ENCODE measurements around the gene CCDC110. TPM values are rescaled to one million over a fixed set of nuclear protein-coding genes. Genes with fewer than 3 reads are reported as not detected.

CCDC110 gene
- total RNA-seq, 1 experiment from 2014 or later, result 2.7 TPM

DNA sequence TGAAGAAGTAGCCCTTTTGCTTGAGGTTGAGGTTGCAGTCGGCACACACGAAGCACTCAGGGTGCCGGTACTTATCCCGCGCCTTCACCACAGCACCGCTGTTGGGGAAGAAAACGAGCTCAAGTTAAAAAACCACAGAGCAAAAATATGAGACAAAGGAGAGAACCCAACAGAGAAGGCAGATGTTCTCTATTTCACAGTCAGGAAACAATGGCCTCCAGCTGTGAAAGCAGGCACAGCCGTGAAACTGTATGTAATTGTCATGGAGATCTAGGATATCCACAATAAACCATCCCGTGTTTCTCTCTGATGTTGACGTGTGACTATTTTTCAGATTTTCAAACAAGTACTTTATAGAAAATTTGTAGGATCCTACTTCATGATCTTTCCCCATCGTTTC lies 30.9 kb upstream of the CCDC110 start:
- H3K4me1 ChIP-seq (ENCODE audit: control insufficient read depth in 1 of 2, insufficient read depth in 2 of 2, low read length in 2 of 2), result peaks cover 3 to 15% of the 10 kb centered on the region in 2 experiments; a peak in 3 of 4 replicates
- no peak overlapping the region for H3K4me3 ChIP-seq (replicated peaks in 1 of 2; ENCODE audit: low read depth in 1 of 2, low read length in 2 of 2)
- intact Hi-C loops (cut with micrococcal nuclease), result no loop called here
- ATAC-seq, result no peak
- H3K9me3 ChIP-seq (ENCODE audit: control insufficient read depth in 1 of 2, insufficient read depth in 1 of 2, low read depth in 1 of 2, low read length in 2 of 2), result no peaks in the 10 kb centered on the region
- ChIA-PET POLR2A (no interaction called here), CTCF (no interaction called here), RAD21 (ENCODE audit: low non-redundant PET in 1 of 2, low total read pairs in 2 of 2, uncharacterized antibody in 2 of 2, unreplicated experiment in 2 of 2) (no interaction called here)
- no TSS peak for BruUV-seq (replicated peaks)
- H3K79me2 ChIP-seq (ENCODE audit: insufficient read depth, low read length), result no peaks in the 10 kb centered on the region
- no peaks in the 10 kb centered on the region for H3K36me3 ChIP-seq (ENCODE audit: control insufficient read depth in 1 of 2, insufficient read depth in 2 of 2, low read length in 2 of 2)
- H2AFZ ChIP-seq (ENCODE audit: low read depth, low read length, poor library complexity, severe bottlenecking), result no peak overlapping the region
- H3K27ac ChIP-seq (ENCODE audit: low read depth, low read length), result no peak overlapping the region
- H3K4me2 ChIP-seq (ENCODE audit: low read length), result no peak overlapping the region
- no peak overlapping the region for H3K9ac ChIP-seq (ENCODE audit: low read length)
- no peaks in the 10 kb centered on the region for H4K20me1 ChIP-seq (ENCODE audit: insufficient read depth)
- H3K27me3 ChIP-seq (ENCODE audit: insufficient read depth, low read length), result no peaks in the 10 kb centered on the region
- H3K9me2 ChIP-seq (ENCODE audit: insufficient read depth), result no peaks in the 10 kb centered on the region
- TF ChIP-seq, protein P1, sequence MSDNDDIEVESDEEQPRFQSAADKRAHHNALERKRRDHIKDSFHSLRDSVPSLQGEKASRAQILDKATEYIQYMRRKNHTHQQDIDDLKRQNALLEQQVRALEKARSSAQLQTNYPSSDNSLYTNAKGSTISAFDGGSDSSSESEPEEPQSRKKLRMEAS (IDR thresholded peaks at IDR 0.05), result no peak
- TF ChIP-seq, protein P2, sequence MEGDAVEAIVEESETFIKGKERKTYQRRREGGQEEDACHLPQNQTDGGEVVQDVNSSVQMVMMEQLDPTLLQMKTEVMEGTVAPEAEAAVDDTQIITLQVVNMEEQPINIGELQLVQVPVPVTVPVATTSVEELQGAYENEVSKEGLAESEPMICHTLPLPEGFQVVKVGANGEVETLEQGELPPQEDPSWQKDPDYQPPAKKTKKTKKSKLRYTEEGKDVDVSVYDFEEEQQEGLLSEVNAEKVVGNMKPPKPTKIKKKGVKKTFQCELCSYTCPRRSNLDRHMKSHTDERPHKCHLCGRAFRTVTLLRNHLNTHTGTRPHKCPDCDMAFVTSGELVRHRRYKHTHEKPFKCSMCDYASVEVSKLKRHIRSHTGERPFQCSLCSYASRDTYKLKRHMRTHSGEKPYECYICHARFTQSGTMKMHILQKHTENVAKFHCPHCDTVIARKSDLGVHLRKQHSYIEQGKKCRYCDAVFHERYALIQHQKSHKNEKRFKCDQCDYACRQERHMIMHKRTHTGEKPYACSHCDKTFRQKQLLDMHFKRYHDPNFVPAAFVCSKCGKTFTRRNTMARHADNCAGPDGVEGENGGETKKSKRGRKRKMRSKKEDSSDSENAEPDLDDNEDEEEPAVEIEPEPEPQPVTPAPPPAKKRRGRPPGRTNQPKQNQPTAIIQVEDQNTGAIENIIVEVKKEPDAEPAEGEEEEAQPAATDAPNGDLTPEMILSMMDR (IDR thresholded peaks at IDR 0.05 in 2 of 3, conservative IDR thresholded peaks at IDR 0.05 in 1 of 3; ENCODE audit: borderline replicate concordance in 1 of 3, insufficient read depth in 1 of 3, low read depth in 2 of 3, low read length in 2 of 3), result no peak
- no peak for TF ChIP-seq EZH2phosphoT487 (IDR thresholded peaks at IDR 0.05; ENCODE audit: borderline replicate concordance)
- no peak for TF ChIP-seq EZH2 (IDR thresholded peaks at IDR 0.05)
- no peak for TF ChIP-seq ELF1 (IDR thresholded peaks at IDR 0.05; ENCODE audit: borderline replicate concordance, low read depth)
- TF ChIP-seq CBX3 (IDR thresholded peaks at IDR 0.05; ENCODE audit: low read depth), result no peak
- TF ChIP-seq SRF (IDR thresholded peaks at IDR 0.05; ENCODE audit: low read depth), result no peak
- no peak for TF ChIP-seq SP1 (IDR thresholded peaks at IDR 0.05; ENCODE audit: low read depth)
- TF ChIP-seq POLR2AphosphoS5 (IDR thresholded peaks at IDR 0.05; ENCODE audit: low read depth, low read length), result no peak
- TF ChIP-seq SIN3A (IDR thresholded peaks at IDR 0.05; ENCODE audit: low read depth), result no peak
- no peak for TF ChIP-seq TCF7L2 (IDR thresholded peaks at IDR 0.05; ENCODE audit: borderline replicate concordance, extremely low read depth, insufficient read depth, insufficient read length)
- TF ChIP-seq ZNF274 (IDR thresholded peaks at IDR 0.05; ENCODE audit: low read depth, low read length), result no peak
- no peak for TF ChIP-seq RAD21 (IDR thresholded peaks at IDR 0.05; ENCODE audit: low read depth)
- no peak for TF ChIP-seq POLR2A (IDR thresholded peaks at IDR 0.05; ENCODE audit: borderline replicate concordance, extremely low read depth, insufficient read depth, insufficient read length)
- DNase-seq (ENCODE audit: low read depth, low spot score), result no peak

Measured in HCT116 (cell line).